Ovary (tissue), 9 donors: ENCODE data around the gene MRPL33. TPM values are rescaled to one million over a fixed set of nuclear protein-coding genes. Genes with fewer than 3 reads are reported as not detected.

Experiments used
- DNase-seq, 5 donors: peaks; one replicate each; pipeline ENCODE4 v3.0.0-alpha.2; 2019 to 2020
- H3K27ac ChIP-seq, 2 donors: fragments of 200-600 bp; one replicate each; pipeline versions ENCODE4 v1.5.1 to v1.8.0; 2019 to 2022
- H3K27me3 ChIP-seq: fragments of 200-600 bp; one replicate; pipeline ENCODE4 v1.8.0; 2022
- H3K36me3 ChIP-seq: fragments of 200-600 bp; sonication (generic); one replicate; pipeline ENCODE4 v1.5.1; 2019
- H3K4me1 ChIP-seq: one replicate; pipeline ENCODE4 v1.8.1; 2013; ENCODE audit warnings: mild to moderate bottlenecking, moderate library complexity; ENCODE audit not compliant: insufficient read depth
- H3K4me3 ChIP-seq: fragments of 200-600 bp; sonication (generic); one replicate; pipeline ENCODE4 v1.5.1; 2017
- H3K9me3 ChIP-seq, 2 donors: fragments of 200-600 bp in 1 of 2; sonication (generic) in 1 of 2; one replicate each; pipeline versions ENCODE4 v1.5.1 to v1.8.1; 2013 to 2019; ENCODE audit warnings: mild to moderate bottlenecking in 1 of 2, moderate library complexity in 1 of 2
- CTCF ChIP-seq, 3 donors: fragments of 450-650 bp in 2 of 3; fragments of 200-600 bp in 1 of 3; IDR thresholded peaks; one replicate each; pipeline versions ENCODE4 v1.5.1 to v1.8.0; 2016 to 2022; ENCODE audit warnings: antibody characterized with exemption in 3 of 3, mild to moderate bottlenecking in 1 of 3
- EP300 ChIP-seq: sonication (generic); formaldehyde crosslinking; IDR thresholded peaks from one replicate; pipeline ENCODE4 v1.6.1; 2017; ENCODE audit warnings: antibody characterized with exemption
- POLR2A ChIP-seq: fragments of 450-650 bp; IDR thresholded peaks from one replicate; pipeline ENCODE4 v1.6.1; 2017; ENCODE audit warnings: antibody characterized with exemption, mild to moderate bottlenecking, moderate library complexity
- WGBS, 3 donors: extraction: QIAGEN DNeasy Blood & Tissue Kit in 1 of 3; methylation state at CpG; one replicate each; pipeline versions ENCODE4 v1.1.5 to v1.1.7; 2013 to 2017; 5-methylcytosine and 5-hydroxymethylcytosine counted together
- intact Hi-C, 4 donors: fragments of 100-400 bp; cut with DNase I; formaldehyde crosslinking; loops; one replicate each; pipeline versions ENCODE4 v1.11.0 to v1.15.1; 2022 to 2023
- polyA plus RNA-seq, 2 donors: library from polyadenylated mRNA; stranded (reverse); fragments of 200-250 nt in 1 of 2; fragments of 350-450 nt in 1 of 2; fragmentation: Illumina TruSeq in 1 of 2; extraction: RNeasy Lipid Tissue Mini Kit (QIAGEN cat#74804) in 1 of 2; gene quantifications; one replicate each; pipeline ENCODE4 v1.2.3, GENCODE V29; 2013 to 2014
- total RNA-seq, 7 donors: library from RNA; depleted of rRNA in 2 of 7; stranded (reverse); fragments of >200 nt in 2 of 7; fragmentation: NEBNext Ultra II Directional in 3 of 7; extraction: Animal tissue kit (Norgen Biotek cat#: 25700) in 3 of 7; gene quantifications; one replicate each; pipeline versions ENCODE4 v1.1.0 to v1.2.4, GENCODE V29; 2016 to 2023
- donor health status: DM: no; HTN: no; CAD: no; lungs with moderate emphysema.
- donor health status: DM: no; HTN: no; CAD: no.
- donor health status: Bipolar disorder and iron deficiency.
- donor health status: DM: yes; HTN: yes; CAD: no.
- donor health status: DM: no; HTN: no; CAD: no.
- donor health status: DM: yes; HTN: yes; CAD: no.

The MRPL33 gene
- total and polyA plus RNA-seq, 9 donors: 50.5 to 246 (median 63.2) TPM

GRCh38 chr2:27754138-27754588, 17.4 kb upstream of the MRPL33 start:
- peak; percentile 13 to 52 (median 39) for TF ChIP-seq CTCF (IDR thresholded peaks at IDR 0.05)
- TF ChIP-seq POLR2A: no peak
- intact Hi-C loops: no loop called here
- peak; percentile 54 to 79 (median 68) for DNase-seq
- H3K27me3 ChIP-seq: no peaks in the 10 kb centered on the region
- 34 to 36% (median 36%) methylated on average over 4 of the region's 4 CpGs for WGBS, 3 donors
- no peak overlapping the region for H3K27ac ChIP-seq
- H3K4me3 ChIP-seq: no peak overlapping the region
- H3K9me3 ChIP-seq: no peaks in the 10 kb centered on the region
- no peaks in the 10 kb centered on the region for H3K36me3 ChIP-seq
- no peaks in the 10 kb centered on the region for H3K4me1 ChIP-seq

- TF ChIP-seq POLR2A: no peak
- TF ChIP-seq CTCF (IDR thresholded peaks at IDR 0.05): no peak
- Histone ChIP-seq H3K36me3 (no peaks in the 10 kb centered on the region), H3K27ac (no peak overlapping the region), H3K4me3 (no peak overlapping the region), H3K27me3 (no peaks in the 10 kb centered on the region), H3K4me1 (no peaks in the 10 kb centered on the region), H3K9me3 (no peaks in the 10 kb centered on the region)
- intact Hi-C loops: no loop called here
- WGBS, 3 donors: 83 to 89% (median 89%) methylated on average over 5 of the region's 5 CpGs
- DNase-seq: no peak
Measured at GRCh38 chr2:27754831-27755230, 16.7 kb upstream of the MRPL33 start.

GRCh38 chr2:27756091-27756490, 15.4 kb upstream of the MRPL33 start:
- intact Hi-C loops: no loop called here
- H3K27ac ChIP-seq: no peak overlapping the region
- no peaks in the 10 kb centered on the region for H3K27me3 ChIP-seq
- no peak for DNase-seq
- H3K4me1 ChIP-seq: no peaks in the 10 kb centered on the region
- H3K4me3 ChIP-seq: no peak overlapping the region
- no peak for TF ChIP-seq POLR2A
- no peak for TF ChIP-seq EP300
- TF ChIP-seq CTCF (IDR thresholded peaks at IDR 0.05): no peak
- 83 to 88% (median 86%) methylated on average over 3 of the region's 3 CpGs for WGBS, 3 donors
- H3K36me3 ChIP-seq: no peaks in the 10 kb centered on the region
- no peaks in the 10 kb centered on the region for H3K9me3 ChIP-seq

- TF ChIP-seq EP300: no peak
- no peak for TF ChIP-seq POLR2A
- TF ChIP-seq CTCF (IDR thresholded peaks at IDR 0.05): no peak
- no peaks in the 10 kb centered on the region for H3K4me1 ChIP-seq
- no peak for DNase-seq
- no peaks in the 10 kb centered on the region for H3K27me3 ChIP-seq
- H3K4me3 ChIP-seq: no peak overlapping the region
- H3K9me3 ChIP-seq: no peaks in the 10 kb centered on the region
- intact Hi-C loops: no loop called here
- 79 to 84% (median 81%) methylated on average over 8 of the region's 8 CpGs for WGBS, 3 donors
- no peak overlapping the region for H3K27ac ChIP-seq
- H3K36me3 ChIP-seq: no peaks in the 10 kb centered on the region
Measured at GRCh38 chr2:27756544-27757498, 14.7 kb upstream of the MRPL33 start.
